ENCODE measurements around the gene ANK2.

The ANK2 gene

DNA sequence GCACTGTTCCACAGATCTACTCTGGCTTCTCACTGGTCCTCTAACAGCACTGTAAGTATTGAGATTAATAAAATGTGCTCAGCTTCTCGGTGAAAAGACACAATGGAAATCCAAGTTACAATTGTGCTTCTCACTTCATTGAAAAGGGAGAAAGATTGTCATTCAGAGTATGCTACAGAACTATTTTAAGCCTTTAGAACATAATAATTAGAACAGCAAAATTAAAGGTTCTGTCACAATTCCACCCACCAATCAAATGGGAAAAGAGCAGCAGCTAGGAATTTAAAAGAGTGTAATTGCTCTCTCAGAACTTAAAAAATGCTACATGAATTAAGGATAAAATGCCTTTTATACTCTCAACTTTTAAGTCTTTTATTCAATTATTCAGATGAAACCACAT lies 329.4 kb downstream of the ANK2 start:
- H3K27ac ChIP-seq = no peak overlapping the region
- no peak for TF ChIP-seq ZFX (IDR thresholded peaks at IDR 0.05)
- TF ChIP-seq, protein P1, sequence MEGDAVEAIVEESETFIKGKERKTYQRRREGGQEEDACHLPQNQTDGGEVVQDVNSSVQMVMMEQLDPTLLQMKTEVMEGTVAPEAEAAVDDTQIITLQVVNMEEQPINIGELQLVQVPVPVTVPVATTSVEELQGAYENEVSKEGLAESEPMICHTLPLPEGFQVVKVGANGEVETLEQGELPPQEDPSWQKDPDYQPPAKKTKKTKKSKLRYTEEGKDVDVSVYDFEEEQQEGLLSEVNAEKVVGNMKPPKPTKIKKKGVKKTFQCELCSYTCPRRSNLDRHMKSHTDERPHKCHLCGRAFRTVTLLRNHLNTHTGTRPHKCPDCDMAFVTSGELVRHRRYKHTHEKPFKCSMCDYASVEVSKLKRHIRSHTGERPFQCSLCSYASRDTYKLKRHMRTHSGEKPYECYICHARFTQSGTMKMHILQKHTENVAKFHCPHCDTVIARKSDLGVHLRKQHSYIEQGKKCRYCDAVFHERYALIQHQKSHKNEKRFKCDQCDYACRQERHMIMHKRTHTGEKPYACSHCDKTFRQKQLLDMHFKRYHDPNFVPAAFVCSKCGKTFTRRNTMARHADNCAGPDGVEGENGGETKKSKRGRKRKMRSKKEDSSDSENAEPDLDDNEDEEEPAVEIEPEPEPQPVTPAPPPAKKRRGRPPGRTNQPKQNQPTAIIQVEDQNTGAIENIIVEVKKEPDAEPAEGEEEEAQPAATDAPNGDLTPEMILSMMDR (conservative IDR thresholded peaks at IDR 0.05) = no peak

DNA sequence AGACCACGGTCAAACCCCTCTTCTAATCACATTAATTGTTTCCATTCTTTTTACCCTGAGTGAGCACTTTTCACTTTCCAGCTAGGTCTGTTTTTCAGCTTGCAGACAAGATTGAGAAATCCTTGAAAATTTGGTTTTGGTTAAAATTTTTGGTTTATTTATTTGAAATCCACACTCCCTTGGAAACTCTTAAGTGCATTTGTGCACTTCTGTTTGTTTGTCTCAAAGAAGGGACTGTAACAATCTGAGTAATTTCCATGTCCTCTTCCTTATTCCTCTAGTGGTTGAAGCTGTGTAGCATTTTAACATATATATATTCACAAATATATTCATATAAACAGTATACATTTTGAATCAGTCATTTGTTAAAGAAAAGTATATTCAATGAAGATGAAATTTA lies 333.3 kb downstream of the ANK2 start:
- H3K27ac ChIP-seq = no peak overlapping the region
- no peak for TF ChIP-seq ZFX (IDR thresholded peaks at IDR 0.05)
- TF ChIP-seq, protein P1 (conservative IDR thresholded peaks at IDR 0.05) = no peak

DNA sequence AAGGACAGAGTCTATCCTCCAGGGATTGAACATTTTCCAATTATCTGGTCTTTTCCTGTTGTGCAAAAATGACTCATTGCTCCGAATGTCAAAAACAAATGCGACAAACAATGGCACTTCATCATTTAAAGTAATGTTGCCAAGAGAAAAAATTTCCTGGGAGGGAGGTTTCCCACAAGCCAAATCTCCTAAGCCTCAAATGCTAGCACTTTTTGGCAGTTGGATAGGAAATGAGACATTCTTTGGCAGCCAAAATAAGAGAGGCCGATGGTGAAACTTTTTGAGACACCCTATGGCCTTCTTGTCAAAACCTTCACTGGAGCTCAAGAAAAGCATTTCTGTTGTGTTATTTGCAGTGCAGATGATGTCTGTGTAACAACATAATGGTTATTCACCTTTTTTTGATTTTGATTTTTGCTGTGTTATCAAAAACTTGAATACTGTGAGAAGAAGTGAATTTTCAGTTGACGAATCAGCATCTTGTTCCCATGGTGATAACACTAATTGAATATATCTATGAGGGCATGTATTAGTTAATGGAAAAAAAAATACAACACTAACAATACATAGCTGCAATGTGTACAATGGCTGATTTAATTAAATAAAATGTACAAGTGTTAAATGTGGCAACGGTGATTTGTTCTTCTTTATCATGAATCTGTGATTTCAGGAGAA lies 333.8 kb downstream of the ANK2 start:
- no peak overlapping the region for H3K27ac ChIP-seq
- no peak for TF ChIP-seq ZFX (IDR thresholded peaks at IDR 0.05)
- TF ChIP-seq, protein P1 (conservative IDR thresholded peaks at IDR 0.05) = no peak

DNA sequence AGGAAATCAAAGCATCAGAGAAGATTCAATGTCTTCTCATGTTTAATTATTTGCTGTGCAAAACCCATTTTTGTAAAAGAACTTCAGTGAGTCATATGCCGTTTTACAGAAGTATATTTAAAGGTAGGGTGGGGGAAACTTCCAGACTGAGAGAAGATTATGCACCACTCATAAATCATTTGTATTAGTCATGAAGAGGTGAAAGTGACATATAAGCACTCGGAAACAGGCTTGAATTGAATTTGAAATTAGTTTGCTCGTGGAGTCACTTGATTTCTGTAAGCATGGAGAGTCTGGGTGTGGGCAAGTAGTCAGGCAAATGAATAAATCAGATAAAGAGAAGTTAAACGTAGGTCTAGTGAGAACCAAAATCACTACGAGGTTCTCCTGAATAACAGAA lies 335.1 kb downstream of the ANK2 start:
- TF ChIP-seq ZFX (IDR thresholded peaks at IDR 0.05) = no peak
- TF ChIP-seq, protein P1 (conservative IDR thresholded peaks at IDR 0.05) = no peak
- H3K27ac ChIP-seq = no peak overlapping the region

DNA sequence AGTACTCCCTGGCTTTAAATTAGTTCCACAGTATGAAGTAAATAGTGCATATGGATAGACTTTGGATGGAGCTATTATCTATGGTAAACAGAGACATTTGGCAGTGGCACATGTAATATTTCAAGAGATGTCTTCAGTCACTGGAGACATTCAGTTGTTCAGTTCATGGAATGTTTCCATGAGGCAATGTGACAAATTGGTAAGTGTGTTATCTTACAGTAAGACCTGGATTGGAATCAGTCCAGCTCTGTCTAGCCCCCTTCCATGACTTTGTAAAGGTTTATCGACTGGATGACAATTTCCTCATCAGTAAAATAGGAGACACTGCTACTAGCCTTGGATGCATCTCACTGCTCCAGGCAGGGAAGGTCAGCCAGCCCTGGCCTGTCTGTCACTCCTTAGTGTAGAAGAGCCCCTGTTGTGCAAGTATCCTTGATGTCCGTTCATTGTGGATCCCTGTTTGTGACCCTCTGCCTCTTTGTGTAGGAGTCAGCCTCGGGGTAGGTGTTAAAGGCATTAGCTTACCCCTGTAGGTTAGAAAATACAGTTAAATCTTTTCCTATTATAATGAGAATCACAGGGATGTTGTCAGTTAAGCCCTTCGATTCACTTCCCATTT lies 335.9 kb downstream of the ANK2 start:
- no peak for TF ChIP-seq ZFX (IDR thresholded peaks at IDR 0.05)
- TF ChIP-seq, protein P1 (conservative IDR thresholded peaks at IDR 0.05) = no peak
- no peak overlapping the region for H3K27ac ChIP-seq

DNA sequence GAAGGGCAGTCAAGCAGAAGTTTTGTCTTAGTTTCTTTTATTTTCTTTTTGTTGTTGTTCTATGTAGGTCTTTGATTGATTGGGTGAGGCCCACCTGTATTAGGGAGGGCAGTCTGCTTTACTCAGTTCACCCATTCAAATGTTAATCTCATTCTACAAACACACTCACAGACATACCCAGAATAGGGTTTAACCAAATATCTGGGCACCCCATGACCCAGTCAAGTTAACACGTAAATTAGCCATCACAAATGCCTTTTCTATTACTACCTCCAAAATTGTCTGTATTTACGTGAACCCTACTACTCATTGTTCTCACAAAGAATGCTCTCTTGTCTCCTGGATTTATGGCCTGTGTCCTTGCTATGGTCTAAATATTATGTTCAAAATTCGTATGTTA lies 339.7 kb downstream of the ANK2 start:
- no peak for TF ChIP-seq ZFX (IDR thresholded peaks at IDR 0.05)
- TF ChIP-seq, protein P1 (conservative IDR thresholded peaks at IDR 0.05) = no peak
- no peak overlapping the region for H3K27ac ChIP-seq

DNA sequence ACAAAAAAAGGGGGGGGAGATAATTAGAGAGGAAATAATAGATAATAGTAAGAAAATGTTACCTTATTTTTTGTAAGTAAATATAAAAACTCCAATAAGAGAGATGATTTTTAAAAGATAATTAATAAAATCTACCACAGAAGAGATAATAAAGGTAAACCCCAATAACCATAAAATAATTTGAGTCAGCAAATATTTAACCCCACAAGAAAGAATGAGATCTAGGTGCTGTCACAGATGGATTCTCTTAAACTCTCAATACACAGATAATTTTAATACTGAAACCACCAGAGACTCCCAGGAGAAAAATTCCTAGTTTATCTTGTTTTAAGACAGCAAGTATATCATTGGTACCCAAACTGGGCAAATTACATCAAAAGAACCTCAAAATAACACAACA lies 341.4 kb downstream of the ANK2 start:
- H3K27ac ChIP-seq = no peak overlapping the region
- TF ChIP-seq ZFX (IDR thresholded peaks at IDR 0.05) = no peak
- TF ChIP-seq, protein P1 (conservative IDR thresholded peaks at IDR 0.05) = no peak
